ENCODE data around the gene DLG2.

Gene DLG2

DNA sequence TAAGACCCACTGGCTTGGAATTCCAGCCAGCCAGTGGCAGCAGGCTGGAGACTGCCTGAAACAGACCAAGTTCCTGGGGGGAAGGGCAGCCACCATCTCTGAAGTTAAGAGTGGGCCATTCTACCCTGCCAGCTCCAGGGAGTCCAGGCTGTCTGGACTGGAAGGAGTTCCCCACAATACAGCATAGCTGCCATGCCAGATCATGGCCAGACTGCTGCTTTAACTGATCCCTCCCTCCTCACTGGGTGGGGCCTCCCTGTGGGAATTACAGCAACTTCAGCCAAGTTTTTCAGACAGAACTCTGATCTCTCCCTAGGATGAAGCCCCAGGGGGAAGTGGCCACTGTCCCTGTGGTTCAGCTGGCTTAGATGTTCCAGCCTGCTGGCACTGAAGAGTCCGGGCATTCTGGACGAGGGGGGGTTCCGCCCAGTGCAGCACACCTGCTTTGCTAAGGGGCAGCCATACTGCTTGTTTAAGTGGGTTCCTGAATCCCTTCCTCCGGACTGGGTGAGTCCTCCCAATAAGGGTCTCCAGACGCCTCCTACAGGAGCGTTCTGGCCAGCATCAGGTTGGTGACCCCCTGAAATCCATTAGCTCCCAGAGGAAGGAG is 455.4 kb downstream of the DLG2 start:
- TF ChIP-seq EZH2 (optimal IDR thresholded peaks at IDR 0.05; ENCODE audit: low read depth, low read length): no peak
- TF ChIP-seq CTCF (IDR thresholded peaks at IDR 0.05; ENCODE audit: low read length): no peak
- no peak for TF ChIP-seq EZH2phosphoT487 (IDR thresholded peaks at IDR 0.05; ENCODE audit: low read length)
- Histone ChIP-seq H3K9me3 (replicated peaks; ENCODE audit: insufficient read depth, low read length) (no peaks in the 10 kb centered on the region), H4K20me1 (ENCODE audit: insufficient read depth, low read length) (no peaks in the 10 kb centered on the region), H3K4me1 (ENCODE audit: low read length) (no peaks in the 10 kb centered on the region; the same call in 1 of the 2 replicates), H3K4me3 (ENCODE audit: low read length) (no peak overlapping the region), H3K4me2 (ENCODE audit: low read depth, low read length) (no peak overlapping the region), H3K36me3 (replicated peaks; ENCODE audit: insufficient read depth, low read length) (no peaks in the 10 kb centered on the region), H3K9ac (ENCODE audit: low read length) (no peak overlapping the region), H3F3A (ENCODE audit: insufficient read depth, low read length) (no peaks in the 10 kb centered on the region), H3K79me2 (ENCODE audit: low read length) (no peaks in the 10 kb centered on the region), H3K27me3 (replicated peaks; ENCODE audit: insufficient read depth, low read length) (no peaks in the 10 kb centered on the region), H3K9me2 (replicated peaks; ENCODE audit: insufficient read depth, low read length) (no peaks in the 10 kb centered on the region), H2AFZ (ENCODE audit: low read length) (no peak overlapping the region), H3K27ac (ENCODE audit: low read length) (no peak overlapping the region)
- no peak for DNase-seq

DNA sequence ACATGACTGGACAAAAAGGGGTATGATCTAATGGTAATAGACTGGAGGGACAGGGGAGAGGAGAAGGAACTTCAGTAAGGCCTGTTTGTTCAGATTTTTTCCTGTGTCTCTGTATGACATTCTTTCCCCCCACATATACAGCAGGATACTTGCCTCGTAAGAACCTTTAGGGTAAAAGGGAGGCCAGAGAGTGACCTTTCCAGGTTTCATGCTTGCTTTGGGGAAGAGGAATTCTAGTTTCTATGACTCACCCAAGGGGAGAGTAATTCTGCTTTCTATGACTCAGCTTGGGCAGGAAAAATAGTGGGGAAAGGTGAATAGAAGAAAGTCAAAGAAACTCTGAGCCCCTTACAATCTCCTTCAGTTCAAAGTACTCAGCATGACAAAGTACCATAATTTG is 457.0 kb downstream of the DLG2 start:
- DNase-seq: no peak
- Histone ChIP-seq H3K9ac (ENCODE audit: low read length) (no peak overlapping the region), H3K9me2 (replicated peaks; ENCODE audit: insufficient read depth, low read length) (no peaks in the 10 kb centered on the region), H2AFZ (ENCODE audit: low read length) (no peak overlapping the region), H3F3A (ENCODE audit: insufficient read depth, low read length) (no peaks in the 10 kb centered on the region), H3K36me3 (replicated peaks; ENCODE audit: insufficient read depth, low read length) (no peaks in the 10 kb centered on the region), H3K4me3 (ENCODE audit: low read length) (no peak overlapping the region), H3K79me2 (ENCODE audit: low read length) (no peaks in the 10 kb centered on the region), H4K20me1 (ENCODE audit: insufficient read depth, low read length) (no peaks in the 10 kb centered on the region), H3K4me2 (ENCODE audit: low read depth, low read length) (no peak overlapping the region), H3K4me1 (ENCODE audit: low read length) (no peaks in the 10 kb centered on the region; the same call in 1 of the 2 replicates), H3K27me3 (replicated peaks; ENCODE audit: insufficient read depth, low read length) (no peaks in the 10 kb centered on the region), H3K27ac (ENCODE audit: low read length) (no peak overlapping the region), H3K9me3 (replicated peaks; ENCODE audit: insufficient read depth, low read length) (no peaks in the 10 kb centered on the region)
- no peak for TF ChIP-seq CTCF (IDR thresholded peaks at IDR 0.05; ENCODE audit: low read length)

DNA sequence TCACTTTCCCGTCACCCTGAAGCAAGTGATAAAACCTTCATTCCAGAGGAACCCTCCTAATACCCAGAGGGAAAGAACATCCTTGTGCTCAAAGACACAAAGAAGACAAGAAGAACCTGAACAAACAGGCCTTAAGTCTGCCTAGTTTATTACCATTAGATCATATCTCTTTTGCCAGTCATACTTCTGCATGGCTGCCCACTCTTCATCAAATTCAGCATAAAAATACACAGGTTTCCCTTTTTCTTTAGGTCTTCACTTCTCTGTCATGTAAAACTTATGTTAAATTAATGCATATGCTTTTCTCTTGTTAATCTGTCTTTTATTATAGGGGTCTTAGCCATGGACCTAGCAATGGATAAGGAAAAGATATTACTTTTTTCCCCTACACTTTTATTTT is 459.7 kb downstream of the DLG2 start:
- no peaks in the 10 kb centered on the region for H3F3A ChIP-seq (ENCODE audit: insufficient read depth, low read length)
- H3K4me2 ChIP-seq (ENCODE audit: low read depth, low read length): no peak overlapping the region
- no peak overlapping the region for H2AFZ ChIP-seq (ENCODE audit: low read length)
- no peak overlapping the region for H3K9ac ChIP-seq (ENCODE audit: low read length)
- no peaks in the 10 kb centered on the region for H3K9me2 ChIP-seq (replicated peaks; ENCODE audit: insufficient read depth, low read length)
- no peaks in the 10 kb centered on the region; the same call in 1 of the 2 replicates for H3K4me1 ChIP-seq (ENCODE audit: low read length)
- TF ChIP-seq EZH2phosphoT487 (IDR thresholded peaks at IDR 0.05; ENCODE audit: low read length) (no peak), CTCF (IDR thresholded peaks at IDR 0.05; ENCODE audit: low read length) (no peak), EZH2 (optimal IDR thresholded peaks at IDR 0.05; ENCODE audit: low read depth, low read length) (no peak)
- DNase-seq: no peak
- H3K27ac ChIP-seq (ENCODE audit: low read length): no peak overlapping the region
- no peaks in the 10 kb centered on the region for H3K36me3 ChIP-seq (replicated peaks; ENCODE audit: insufficient read depth, low read length)
- no peaks in the 10 kb centered on the region for H3K79me2 ChIP-seq (ENCODE audit: low read length)
- H4K20me1 ChIP-seq (ENCODE audit: insufficient read depth, low read length): no peaks in the 10 kb centered on the region
- no peaks in the 10 kb centered on the region for H3K27me3 ChIP-seq (replicated peaks; ENCODE audit: insufficient read depth, low read length)
- no peaks in the 10 kb centered on the region for H3K9me3 ChIP-seq (replicated peaks; ENCODE audit: insufficient read depth, low read length)
- H3K4me3 ChIP-seq (ENCODE audit: low read length): no peak overlapping the region

Measured in MM.1S (cell line).